HuH-7.5 (cell line): ENCODE measurements around the gene ADAMTS3.

Experiments used
- DNase-seq: peaks from one replicate; pipeline ENCODE4 v3.0.0; 2011; ENCODE audit warnings: low spot score

ADAMTS3 gene

GRCh38 chr4:72408568-72408967, 160.5 kb downstream of the ADAMTS3 start:
- no peak for DNase-seq

DNA sequence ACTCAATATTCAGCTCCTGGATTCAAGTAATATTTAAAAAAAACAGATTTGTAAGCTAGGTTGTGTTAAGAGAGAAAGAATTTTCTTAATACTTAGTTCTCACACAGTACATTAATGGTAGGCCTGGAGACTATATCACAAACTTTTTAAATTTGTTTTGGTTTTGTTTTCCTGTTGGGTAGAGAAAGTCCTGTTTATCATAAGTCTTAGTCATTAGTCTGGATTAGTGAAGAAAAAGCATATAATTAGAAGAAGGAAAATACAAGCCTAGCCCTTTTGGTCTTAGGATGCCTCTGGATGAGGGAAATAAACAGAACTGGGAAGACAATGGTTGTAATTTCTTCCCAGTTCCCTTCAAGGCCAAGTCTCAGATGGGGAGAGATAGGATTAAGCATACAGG, 163.6 kb downstream of the ADAMTS3 start:
- no peak for DNase-seq

DNA sequence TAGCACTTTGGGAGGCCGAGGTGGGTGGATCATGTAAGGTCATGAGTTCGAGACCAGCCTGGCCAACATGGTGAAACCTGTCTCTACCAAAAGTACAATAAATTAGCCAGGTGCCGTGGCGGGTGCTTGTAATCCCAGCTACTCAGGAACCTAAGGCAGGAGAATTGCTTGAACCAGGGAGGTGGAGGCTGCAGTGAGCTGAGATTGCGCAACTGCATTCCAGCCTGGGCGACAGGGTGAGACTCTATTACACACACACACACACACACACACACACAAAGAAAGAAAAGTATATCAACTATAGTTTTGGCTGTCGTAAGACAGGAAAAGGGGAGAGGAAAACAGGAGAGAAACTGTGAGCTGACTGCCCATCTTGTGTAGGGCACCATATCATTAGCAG, 171.7 kb downstream of the ADAMTS3 start:
- DNase-seq = no peak

DNA sequence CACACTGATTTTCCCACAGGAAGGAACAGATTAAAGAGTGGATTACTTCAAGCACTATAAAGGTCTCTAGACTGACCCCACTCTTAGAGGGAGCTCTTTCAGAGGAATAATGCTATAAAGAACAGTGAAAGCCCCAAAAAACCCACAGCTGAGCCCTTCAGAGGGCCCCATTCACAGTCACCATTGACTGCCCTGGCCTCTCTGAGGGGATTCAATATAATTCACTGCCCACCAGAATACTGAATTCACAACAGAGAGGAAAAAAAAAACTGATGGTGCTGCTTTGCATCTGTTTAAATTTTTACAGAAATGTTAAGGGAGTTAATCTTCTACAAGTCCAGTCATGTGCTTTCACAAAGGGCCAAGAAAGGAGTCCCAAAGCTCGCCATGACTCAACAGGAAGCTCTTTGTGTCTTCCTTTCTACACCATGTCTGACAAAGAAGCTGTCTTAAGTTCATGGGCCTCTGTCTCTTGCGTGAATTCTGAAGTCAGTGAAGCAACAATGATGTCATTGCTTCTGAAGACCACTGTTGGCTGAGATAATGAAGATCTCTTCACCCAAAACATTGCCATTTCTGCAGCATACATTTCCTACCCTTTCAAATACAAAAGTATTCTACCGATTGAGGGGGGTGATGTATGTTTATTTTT, 174.9 kb downstream of the ADAMTS3 start:
- DNase-seq = no peak

DNA sequence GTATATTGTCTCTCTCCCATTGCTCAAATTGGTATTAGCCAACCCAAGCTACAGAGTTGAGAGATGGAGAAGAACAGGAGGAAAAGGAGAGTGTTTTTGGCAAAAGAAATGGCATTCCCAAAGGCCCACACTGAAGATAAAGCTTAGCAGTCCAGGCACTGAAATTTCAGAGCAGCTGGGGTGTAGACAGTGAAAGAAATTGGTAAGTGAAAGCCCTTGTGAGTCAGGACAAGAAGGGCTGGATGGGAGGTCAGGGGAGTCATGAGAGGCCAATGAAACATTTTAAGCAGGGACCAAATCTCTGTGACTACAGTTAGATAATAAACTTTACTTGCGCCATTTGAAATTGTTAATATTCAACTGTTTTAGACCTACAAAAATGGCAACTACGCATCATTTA, 177.7 kb downstream of the ADAMTS3 start:
- DNase-seq = no peak

DNA sequence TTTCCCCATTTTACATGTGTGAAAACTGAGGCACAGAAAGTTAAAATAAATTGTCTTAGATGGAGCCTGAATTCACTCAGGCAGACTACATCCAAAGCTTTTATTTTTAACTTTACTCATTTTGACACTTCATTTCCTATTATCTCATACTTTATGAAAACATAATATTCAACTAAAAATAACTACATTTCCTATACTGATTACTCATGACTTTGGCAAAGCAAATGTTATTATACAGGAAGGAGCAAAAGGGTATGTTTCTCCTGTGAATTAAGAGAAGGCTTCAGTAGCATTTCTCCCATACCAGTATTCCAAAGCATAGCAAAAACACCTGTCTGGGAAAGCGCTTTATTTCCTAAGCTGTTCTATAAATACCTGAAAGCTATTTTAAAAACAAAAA, 178.6 kb downstream of the ADAMTS3 start:
- DNase-seq = no peak

DNA sequence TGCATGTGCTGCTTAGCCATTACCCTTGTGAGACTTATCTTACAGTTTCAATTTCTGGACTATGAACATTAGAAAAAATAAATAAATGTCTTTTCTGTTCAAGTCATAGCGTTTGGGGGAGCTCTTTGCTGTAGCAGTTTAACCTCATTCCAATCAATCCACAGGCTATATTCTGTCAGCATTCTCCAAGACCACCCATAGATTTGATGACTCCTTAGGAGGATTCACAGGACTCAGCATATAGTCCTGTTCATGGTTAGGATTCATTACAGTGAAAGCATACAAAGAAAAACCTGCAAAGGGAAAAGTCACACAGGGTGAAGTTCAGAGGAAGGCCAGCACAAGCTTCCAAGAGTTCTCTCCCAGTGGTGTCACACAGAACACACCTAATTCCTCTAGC, 180.5 kb downstream of the ADAMTS3 start:
- no peak for DNase-seq

- DNase-seq = no peak
Observed at GRCh38 chr4:72387959-72388358, 181.1 kb downstream of the ADAMTS3 start.

GRCh38 chr4:72383439-72383838, 185.6 kb downstream of the ADAMTS3 start:
- DNase-seq = peak; percentile 4

- no peak for DNase-seq
Observed at GRCh38 chr4:72378901-72379300, 190.1 kb downstream of the ADAMTS3 start.

DNA sequence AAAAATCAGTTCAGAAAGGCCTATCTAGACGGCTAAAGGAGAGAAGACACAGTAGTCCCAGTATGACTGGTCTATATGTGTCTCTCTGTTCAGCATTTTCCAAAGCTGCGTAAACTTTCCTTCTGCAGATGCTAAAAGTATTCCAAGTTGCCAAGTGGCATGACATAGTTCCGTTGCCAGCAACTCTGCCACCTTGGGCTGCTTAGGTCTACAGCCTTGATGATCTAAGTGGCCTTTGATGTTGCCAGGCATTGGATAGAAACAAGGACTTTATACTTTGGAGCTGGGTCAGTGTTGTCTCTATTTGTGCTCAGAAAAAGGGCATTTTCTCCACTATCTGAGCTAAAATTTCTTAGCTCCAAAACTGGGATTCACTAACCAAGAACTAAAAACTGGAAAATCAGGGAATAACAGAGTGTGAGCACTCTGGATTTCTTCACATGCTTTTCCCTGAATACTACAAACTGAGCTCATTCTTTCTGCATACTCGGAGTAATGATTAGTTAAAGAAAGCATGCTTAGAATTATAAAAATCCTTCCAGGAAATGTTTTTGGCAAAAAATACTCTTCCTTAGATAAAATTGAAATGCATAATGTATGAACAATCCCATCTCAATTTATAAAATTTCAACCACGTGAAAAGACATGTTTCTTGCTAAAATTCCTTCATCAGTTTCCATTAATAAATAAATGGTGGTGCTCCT, 191.4 kb downstream of the ADAMTS3 start:
- DNase-seq = no peak

GRCh38 chr4:72376901-72377300, 192.1 kb downstream of the ADAMTS3 start:
- no peak for DNase-seq

- DNase-seq = no peak
Observed at GRCh38 chr4:72375073-72375736, 193.8 kb downstream of the ADAMTS3 start.

- DNase-seq = no peak
Observed at GRCh38 chr4:72374159-72374558, 194.9 kb downstream of the ADAMTS3 start.

DNA sequence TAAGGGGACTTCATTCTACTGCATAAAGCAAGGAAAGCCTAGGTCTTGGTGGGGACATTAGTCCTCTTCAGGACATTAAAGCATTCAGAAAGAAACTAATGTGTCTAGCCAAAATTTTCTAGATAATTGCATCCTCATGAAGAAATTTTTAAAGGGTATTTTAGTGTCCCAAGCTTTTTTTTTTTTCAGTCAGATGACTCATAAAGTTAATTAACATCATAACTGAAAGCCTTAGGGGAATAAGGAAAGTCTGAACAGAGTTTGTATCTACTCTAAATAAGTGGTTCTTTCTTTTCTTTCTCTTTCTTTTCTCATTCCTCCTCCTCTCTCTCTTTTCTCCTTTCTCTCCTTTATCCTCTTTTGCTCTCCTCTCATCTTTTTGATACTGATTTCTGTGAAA, 202.4 kb downstream of the ADAMTS3 start:
- DNase-seq = no peak

- DNase-seq = no peak
Observed at GRCh38 chr4:72365981-72366380, 203.0 kb downstream of the ADAMTS3 start.

DNA sequence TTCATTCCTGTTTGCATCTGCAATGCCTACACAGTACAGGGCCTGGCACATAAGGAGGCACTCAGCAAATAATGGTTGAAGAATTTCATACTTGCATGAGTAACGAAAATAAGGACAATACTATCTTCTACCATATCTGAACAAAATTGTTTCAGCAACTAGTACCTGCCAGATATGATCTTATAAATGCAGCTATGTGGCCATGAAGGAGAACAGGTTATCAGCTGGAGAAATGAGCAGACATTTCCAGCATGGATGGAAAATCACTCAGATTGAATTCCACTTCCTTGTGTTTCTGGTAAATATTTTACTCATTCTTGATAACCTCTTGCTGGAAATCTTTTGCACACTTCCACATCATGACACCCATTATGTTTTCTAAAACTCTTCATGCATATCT, 204.0 kb downstream of the ADAMTS3 start:
- no peak for DNase-seq

- no peak for DNase-seq
Observed at GRCh38 chr4:72360075-72360474, 208.9 kb downstream of the ADAMTS3 start.

DNA sequence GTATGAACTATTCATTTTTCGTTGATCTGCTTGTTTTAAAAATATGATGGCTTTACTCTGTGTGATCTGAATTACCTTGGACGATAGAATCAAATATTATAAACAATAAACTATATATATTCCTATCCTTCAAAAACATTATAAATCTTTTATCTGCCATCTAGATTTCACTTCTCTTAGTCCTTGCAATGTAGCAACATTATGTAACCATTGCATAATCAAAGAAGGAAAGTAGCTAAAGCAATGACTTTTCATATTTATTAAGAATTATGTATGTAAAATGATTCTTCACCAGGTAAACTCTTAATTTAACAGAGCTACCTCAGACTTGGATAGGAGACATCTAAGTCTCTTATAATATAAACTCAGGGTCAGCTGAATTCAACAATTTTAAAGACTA, 210.5 kb downstream of the ADAMTS3 start:
- no peak for DNase-seq

GRCh38 chr4:72357908-72358307, 211.1 kb downstream of the ADAMTS3 start:
- no peak for DNase-seq

GRCh38 chr4:72352711-72353110, 216.3 kb downstream of the ADAMTS3 start:
- DNase-seq = no peak

GRCh38 chr4:72351521-72351920, 217.5 kb downstream of the ADAMTS3 start:
- no peak for DNase-seq

DNA sequence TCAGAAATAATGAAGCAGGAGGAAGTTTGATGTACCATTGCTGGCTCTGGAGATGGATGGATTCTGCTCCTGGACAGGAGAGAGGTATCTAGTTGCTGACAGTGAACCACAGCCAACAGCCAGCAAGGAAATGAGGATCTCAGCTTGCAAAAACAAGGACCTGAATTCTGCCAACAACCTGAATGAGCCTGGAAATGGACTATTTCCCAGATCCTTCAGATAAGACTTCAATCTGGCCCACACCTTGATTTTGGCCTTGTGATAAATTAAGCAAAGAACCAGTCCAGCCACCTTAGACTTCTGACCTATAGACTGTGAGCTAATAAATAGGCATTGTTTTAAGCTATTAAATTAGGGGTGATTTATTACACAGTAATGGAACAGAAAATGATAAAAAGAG, 220.3 kb downstream of the ADAMTS3 start:
- no peak for DNase-seq

- DNase-seq = no peak
Observed at GRCh38 chr4:72344418-72344817, 224.6 kb downstream of the ADAMTS3 start.
